ENCODE measurements around the gene APP.

GRCh38 chr21:26112975-26113374, 57.6 kb downstream of the APP start:
- TF ChIP-seq CTCF (IDR thresholded peaks at IDR 0.05; ENCODE audit: low read length) (no peak), EZH2 (IDR thresholded peaks at IDR 0.05; ENCODE audit: borderline replicate concordance, low read length) (no peak)
